Prostate gland (tissue), 2 donors: ENCODE measurements around the gene GMDS. TPM values are rescaled to one million over a fixed set of nuclear protein-coding genes. Genes with fewer than 3 reads are reported as not detected.

Experiments
- DNase-seq: peaks from one replicate; pipeline ENCODE4 v3.0.0-alpha.2; 2019; ENCODE audit warnings: low spot score
- H3K27ac ChIP-seq, 2 donors: fragments of 200-600 bp; sonication (generic); 2 replicates each; pipeline ENCODE4 v1.5.1; 2017 to 2019
- H3K27me3 ChIP-seq: fragments of 200-600 bp; sonication (generic); replicated peaks from 2 replicates; pipeline ENCODE4 v1.5.1; 2019; ENCODE audit not compliant: insufficient read depth
- H3K36me3 ChIP-seq, 2 donors: fragments of 200-600 bp; sonication (generic); 1 replicate in 1 of 2; 2 replicates in 1 of 2; pipeline versions ENCODE4 v1.5.1 to v1.8.1; 2017 to 2019
- H3K4me1 ChIP-seq: fragments of 200-600 bp; sonication (generic); replicated peaks from 2 replicates; pipeline ENCODE4 v1.5.1; 2019
- H3K4me3 ChIP-seq, 2 donors: fragments of 200-600 bp; sonication (generic); 2 replicates each; pipeline ENCODE4 v1.5.1; 2017 to 2019
- H3K9me3 ChIP-seq: fragments of 200-600 bp; sonication (generic); 2 replicates; pipeline ENCODE4 v1.5.1; 2017
- CTCF ChIP-seq, 4 experiments: fragments of 200-600 bp in 2 of 4; fragments of 450-650 bp in 2 of 4; sonication (generic) in 2 of 4; IDR thresholded peaks; 1 replicate in 3 of 4; 2 replicates in 1 of 4; pipeline ENCODE4 v1.5.1; 2016 to 2019; ENCODE audit warnings: antibody characterized with exemption in 4 of 4, mild to moderate bottlenecking in 2 of 4, moderate library complexity in 2 of 4
- POLR2A ChIP-seq: fragments of 450-650 bp; IDR thresholded peaks from one replicate; pipeline ENCODE4 v1.6.1; 2016; ENCODE audit warnings: antibody characterized with exemption, mild to moderate bottlenecking
- POLR2AphosphoS5 ChIP-seq: sonication (generic); formaldehyde crosslinking; IDR thresholded peaks from one replicate; pipeline ENCODE4 v1.6.1; 2017; ENCODE audit warnings: antibody characterized with exemption
- WGBS: methylation state at CpG from one replicate; pipeline ENCODE4 v1.1.5; 2018; 5-methylcytosine and 5-hydroxymethylcytosine counted together
- intact Hi-C: fragments of 100-400 bp; cut with DNase I; formaldehyde crosslinking; loops from one replicate; pipeline ENCODE4 v1.14.2; 2022
- total RNA-seq, 2 donors: library from RNA; depleted of rRNA; stranded (reverse); fragments of >200 nt; gene quantifications; one replicate each; pipeline ENCODE4 v1.1.0, GENCODE V29; 2016

The GMDS gene
- total RNA-seq, 2 donors from 2014 or later, result 24.9 to 29.9 TPM

GRCh38 chr6:1792989-1793388 lies 452.4 kb downstream of the GMDS start:
- no peaks in the 10 kb centered on the region for H3K9me3 ChIP-seq
- WGBS, result 81% methylated on average over 3 of the region's 3 CpGs
- H3K27ac ChIP-seq, result no peak overlapping the region
- no peak for DNase-seq
- intact Hi-C loops, result no loop called here
- H3K4me3 ChIP-seq, result no peak overlapping the region
- TF ChIP-seq CTCF (IDR thresholded peaks at IDR 0.05), result no peak
- no peak for TF ChIP-seq POLR2AphosphoS5
- TF ChIP-seq POLR2A, result no peak
- H3K27me3 ChIP-seq, result no peaks in the 10 kb centered on the region
- H3K36me3 ChIP-seq, result no peaks in the 10 kb centered on the region
- H3K4me1 ChIP-seq, result peaks cover 2% of the 10 kb centered on the region

DNA sequence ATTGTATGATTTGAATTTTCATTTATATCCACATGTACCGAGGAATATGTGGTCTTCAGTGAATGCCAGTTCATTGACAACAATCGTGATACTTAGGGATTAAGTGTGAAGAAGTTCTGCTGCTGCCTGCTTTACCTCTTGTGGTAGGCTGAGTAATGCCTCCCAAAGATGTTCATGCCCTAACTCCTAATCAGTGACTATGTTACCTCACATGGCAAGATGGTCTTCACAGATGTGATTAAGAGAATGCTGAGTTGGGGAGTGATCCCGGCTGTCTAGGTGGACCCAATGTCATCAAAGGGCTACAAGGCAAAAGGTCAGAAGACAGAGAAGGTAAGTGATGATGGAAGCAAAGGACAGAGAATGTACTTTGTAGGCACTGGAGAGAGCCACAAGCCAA lies 454.7 kb downstream of the GMDS start:
- no peak for DNase-seq
- Histone ChIP-seq H3K4me1 (no peaks in the 10 kb centered on the region), H3K27me3 (no peaks in the 10 kb centered on the region), H3K4me3 (no peak overlapping the region), H3K36me3 (no peaks in the 10 kb centered on the region), H3K9me3 (no peaks in the 10 kb centered on the region), H3K27ac (no peak overlapping the region)
- no peak for TF ChIP-seq POLR2A
- TF ChIP-seq POLR2AphosphoS5, result no peak
- no peak for TF ChIP-seq CTCF (IDR thresholded peaks at IDR 0.05)
- intact Hi-C loops, result no loop called here
- WGBS, result 96% methylated on average over 3 of the region's 3 CpGs

- no peak for DNase-seq
- H3K9me3 ChIP-seq, result no peaks in the 10 kb centered on the region
- H3K4me3 ChIP-seq, result no peak overlapping the region
- WGBS, result 92% methylated on average over 4 of the region's 4 CpGs
- no peak overlapping the region for H3K27ac ChIP-seq
- intact Hi-C loops, result no loop called here
- TF ChIP-seq POLR2AphosphoS5, result no peak
- TF ChIP-seq POLR2A, result no peak
- TF ChIP-seq CTCF (IDR thresholded peaks at IDR 0.05), result no peak
- H3K36me3 ChIP-seq, result no peaks in the 10 kb centered on the region
- H3K4me1 ChIP-seq, result no peaks in the 10 kb centered on the region
- no peaks in the 10 kb centered on the region for H3K27me3 ChIP-seq
These were observed 456.3 kb downstream of the GMDS start for GRCh38 chr6:1789092-1789491.

- H3K27ac ChIP-seq, result no peak overlapping the region
- 77% methylated on average over 8 of the region's 8 CpGs for WGBS
- no peak for DNase-seq
- no peaks in the 10 kb centered on the region for H3K36me3 ChIP-seq
- intact Hi-C loops, result no loop called here
- H3K9me3 ChIP-seq, result no peaks in the 10 kb centered on the region
- H3K27me3 ChIP-seq, result no peaks in the 10 kb centered on the region
- H3K4me3 ChIP-seq, result no peak overlapping the region
- no peak for TF ChIP-seq CTCF (IDR thresholded peaks at IDR 0.05)
- TF ChIP-seq POLR2AphosphoS5, result no peak
- no peaks in the 10 kb centered on the region for H3K4me1 ChIP-seq
These were observed 457.5 kb downstream of the GMDS start for GRCh38 chr6:1787894-1788293.

DNA sequence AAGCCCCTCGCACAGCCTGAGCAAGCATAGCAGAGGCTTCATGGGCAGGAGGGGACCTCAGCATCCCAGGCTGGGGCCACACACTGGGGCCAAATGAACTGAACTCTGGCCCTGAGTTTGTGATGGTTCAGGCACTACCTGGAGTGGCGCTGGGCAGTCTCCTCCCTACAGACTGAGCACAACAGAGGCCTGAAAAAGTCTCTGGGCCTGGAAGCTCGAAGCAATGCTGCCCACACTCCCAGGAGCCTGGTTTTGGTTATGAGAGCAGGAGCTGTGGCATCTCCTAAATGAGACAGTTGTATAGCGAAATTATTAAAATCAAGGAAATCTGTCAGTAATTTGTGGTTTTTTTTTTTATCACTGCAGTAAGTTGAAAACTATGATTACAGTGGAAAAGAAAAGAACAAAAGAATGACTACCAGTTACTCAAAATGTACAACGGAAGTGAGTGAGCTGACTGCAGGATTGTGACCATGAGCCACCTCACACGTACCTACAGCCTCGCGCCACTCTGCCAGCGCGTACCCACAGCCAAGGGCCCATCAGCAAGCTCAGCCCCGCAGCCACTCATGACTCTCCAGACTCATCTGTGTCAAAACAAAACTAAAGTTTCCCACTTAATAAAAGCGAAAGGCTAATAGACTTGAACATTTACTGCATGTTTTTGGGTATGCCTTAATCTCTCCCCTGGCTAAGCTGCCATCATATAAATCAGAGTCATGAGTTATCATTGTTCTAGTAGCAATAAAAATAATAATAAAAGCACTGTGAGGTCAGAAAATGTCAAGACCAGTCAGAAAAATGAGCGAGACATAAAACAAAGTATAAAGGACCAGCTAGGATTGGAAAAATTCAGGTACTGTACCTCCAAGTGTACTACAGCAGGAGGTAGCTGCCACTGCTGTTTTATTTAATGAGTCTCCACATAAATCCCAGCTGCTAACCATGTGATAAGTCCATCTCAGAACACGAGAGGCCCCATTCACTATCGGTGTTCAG lies 458.7 kb downstream of the GMDS start:
- DNase-seq, result no peak
- H3K4me3 ChIP-seq, result no peak overlapping the region
- H3K27ac ChIP-seq, result no peak overlapping the region
- H3K4me1 ChIP-seq, result no peaks in the 10 kb centered on the region
- WGBS, result 81% methylated on average over 15 of the region's 15 CpGs
- no peaks in the 10 kb centered on the region for H3K9me3 ChIP-seq
- intact Hi-C loops, result no loop called here
- H3K27me3 ChIP-seq, result no peaks in the 10 kb centered on the region
- no peak for TF ChIP-seq CTCF (IDR thresholded peaks at IDR 0.05)
- no peak for TF ChIP-seq POLR2AphosphoS5
- TF ChIP-seq POLR2A, result no peak
- H3K36me3 ChIP-seq, result no peaks in the 10 kb centered on the region
